WTC11 (cell line): ENCODE measurements around the gene NCAPH2. TPM values are rescaled to one million over a fixed set of nuclear protein-coding genes. Genes with fewer than 3 reads are reported as not detected.

Source experiments
- total RNA-seq: library from RNA; stranded (reverse); gene quantifications from 3 replicates; pipeline ENCODE4 v1.2.3, GENCODE V29; 2021

The NCAPH2 gene
- total RNA-seq, 1 experiment from 2014 or later = 78.4 TPM

Other genes with a start within 250 kb of the NCAPH2 start
- gene MAPK12, start 246.5 kb upstream of the NCAPH2 start, total RNA-seq = 26.9 to 31.0 TPM (median 28.8 TPM) in 3 replicates
- gene MAPK11, start 237.8 kb upstream of the NCAPH2 start, total RNA-seq = 1.4 to 2.3 TPM (median 1.9 TPM) in 3 replicates
- 110 to 113 TPM (median 111 TPM) in 3 replicates for gene PLXNB2, start 200.6 kb upstream of the NCAPH2 start, total RNA-seq
- 2.3 to 2.7 TPM (median 2.5 TPM) in 3 replicates for gene DENND6B, start 181.2 kb upstream of the NCAPH2 start, total RNA-seq
- 41.5 to 47.8 TPM (median 46.7 TPM) in 3 replicates for gene PPP6R2, start 164.9 kb upstream of the NCAPH2 start, total RNA-seq
- gene SBF1, start 33.2 kb upstream of the NCAPH2 start, total RNA-seq = 87.1 to 108 TPM (median 91.5 TPM) in 3 replicates
- 6.3 to 10.9 TPM (median 7.6 TPM) in 3 replicates for gene ADM2, start 26.7 kb upstream of the NCAPH2 start, total RNA-seq
- 0.33 to 0.57 TPM (median 0.41 TPM) in 3 replicates for gene MIOX, start 21.4 kb upstream of the NCAPH2 start, total RNA-seq
- gene LMF2, start 522 bp upstream of the NCAPH2 start, total RNA-seq = 38.1 to 43.7 TPM (median 39.8 TPM) in 3 replicates
- gene SCO2, start 17.4 kb downstream of the NCAPH2 start, total RNA-seq = 1.5 to 5.5 TPM in 2 of 3 replicates, not detected in the other
- 1.2 to 1.8 TPM (median 1.5 TPM) in 3 replicates for gene TYMP, start 21.8 kb downstream of the NCAPH2 start, total RNA-seq
- not detected in 3 replicates for gene KLHDC7B, start 37.7 kb downstream of the NCAPH2 start, total RNA-seq
- gene SYCE3, start 54.7 kb downstream of the NCAPH2 start, total RNA-seq = 0.46 to 0.89 TPM (median 0.85 TPM) in 3 replicates
- 33.7 to 47.8 TPM (median 47.4 TPM) in 3 replicates for gene CPT1B, start 70.2 kb downstream of the NCAPH2 start, total RNA-seq
- 75.4 to 80.0 TPM (median 76.1 TPM) in 3 replicates for gene CHKB, start 74.6 kb downstream of the NCAPH2 start, total RNA-seq
- gene MAPK8IP2, start 92.6 kb downstream of the NCAPH2 start, total RNA-seq = 1.8 to 4.9 TPM (median 1.9 TPM) in 3 replicates
- 17.7 to 18.8 TPM (median 17.8 TPM) in 3 replicates for gene ARSA, start 119.9 kb downstream of the NCAPH2 start, total RNA-seq
- 9.6 to 10.5 TPM (median 9.7 TPM) in 3 replicates for gene SHANK3, start 164.6 kb downstream of the NCAPH2 start, total RNA-seq
- 0.18 to 0.55 TPM (median 0.46 TPM) in 3 replicates for gene ACR, start 230.0 kb downstream of the NCAPH2 start, total RNA-seq